Stimulated activated CD4-positive, alpha-beta T cell treated with anti-CD3 and anti-CD28 coated beads, Interleukin-1b, Interleukin-23, amount 100 ng/mL, for 48 hours (primary cell): ENCODE measurements around the gene CLDN2.
"Not testable (repeated sequence)": the region's sequence is repeated elsewhere in the genome, so short reads cannot be mapped to it uniquely, and the experiment has no call there.

Source experiments
- DNase-seq: peaks from one replicate; pipeline ENCODE4 v3.0.0-alpha.2; 2020

The CLDN2 gene

DNA sequence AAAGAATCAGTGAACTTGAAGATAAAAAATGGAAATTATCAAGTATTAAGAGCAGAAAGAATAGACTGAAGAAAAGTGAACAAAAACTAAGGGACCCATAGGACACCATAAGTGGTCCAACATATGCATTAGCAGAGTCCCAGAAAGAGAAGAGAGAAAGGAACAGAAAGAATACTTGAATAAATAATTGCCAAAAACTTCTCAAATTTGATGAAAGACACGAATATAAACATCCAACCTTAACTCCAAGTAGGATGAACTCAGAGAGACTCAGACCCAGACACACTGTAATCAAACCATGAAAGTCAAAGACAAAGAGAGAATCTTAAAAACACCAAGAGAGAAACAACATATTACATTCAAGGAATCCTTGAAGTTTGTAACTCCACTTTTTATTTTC, 44.1 kb downstream of the CLDN2 start:
- DNase-seq, result no peak

DNA sequence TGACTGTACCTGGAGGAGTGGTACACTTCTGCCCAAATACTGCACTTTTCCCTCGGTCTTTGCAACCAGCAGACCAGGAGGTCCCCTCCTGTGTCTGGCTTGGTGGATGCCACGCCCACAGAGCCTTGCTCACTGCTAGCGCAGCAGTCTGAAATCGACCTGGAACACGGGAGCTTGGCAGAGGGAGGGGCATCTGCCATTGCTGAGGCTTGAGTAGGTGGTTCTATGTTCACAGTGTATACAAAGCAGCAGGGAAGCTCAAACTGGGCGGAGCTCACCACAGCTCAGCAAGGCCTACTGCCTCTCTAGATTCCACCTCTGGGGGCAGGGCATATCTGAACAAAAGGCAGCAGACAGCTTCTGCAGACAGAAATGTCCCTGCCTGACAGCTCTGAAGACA, 46.3 kb downstream of the CLDN2 start:
- not testable (repeated sequence) for DNase-seq

DNA sequence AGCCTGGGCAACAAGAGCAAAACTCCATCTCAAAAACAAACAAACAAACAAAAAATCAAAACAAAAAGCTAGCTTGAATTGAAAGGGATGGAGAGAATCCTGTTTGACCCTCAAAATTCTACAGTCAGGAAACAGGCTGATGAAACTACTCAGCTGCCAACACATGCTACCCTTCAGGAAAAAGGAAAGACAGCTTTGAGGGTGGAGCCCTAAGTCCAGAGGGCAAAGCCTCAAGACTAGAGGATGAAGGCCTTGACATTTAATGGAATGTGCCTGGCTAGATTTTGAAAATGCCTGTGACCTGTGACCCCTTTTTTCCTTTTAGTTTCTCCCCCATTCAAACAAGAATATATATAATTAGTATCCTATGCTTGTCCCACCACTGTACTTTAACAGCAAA, 52.7 kb downstream of the CLDN2 start:
- no peak for DNase-seq

DNA sequence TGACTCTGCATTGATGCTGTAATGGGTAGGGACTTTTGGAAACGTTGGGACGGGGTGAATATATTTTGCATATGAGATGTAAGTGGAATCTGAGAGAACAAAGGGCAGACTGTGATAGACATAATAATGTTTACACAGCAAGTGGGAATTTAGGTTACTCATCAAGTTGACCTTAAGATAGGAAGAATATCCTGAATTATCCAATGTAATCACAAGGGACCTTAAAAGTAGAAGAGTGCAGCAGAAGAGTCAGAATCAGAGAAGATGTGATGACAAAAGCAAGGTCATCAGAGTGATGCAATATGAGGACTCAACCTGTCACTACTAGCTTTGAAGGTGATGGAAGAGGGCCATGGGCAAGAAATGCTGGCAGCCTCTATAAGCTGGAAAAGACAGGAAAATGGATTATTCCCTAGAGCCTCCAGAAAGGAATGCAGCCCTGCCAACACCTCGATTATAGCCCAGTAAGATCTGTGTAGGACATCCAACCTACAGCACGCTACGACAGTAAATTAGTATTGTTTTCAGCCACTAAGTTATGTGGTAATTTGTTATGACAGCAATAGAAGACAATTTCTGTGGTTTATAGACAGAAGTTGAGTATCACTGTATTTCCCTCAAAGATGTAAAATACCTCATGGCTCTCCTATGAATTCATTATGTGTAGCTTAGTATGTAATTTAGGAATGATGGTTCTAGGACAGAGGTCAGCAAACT, 53.4 kb downstream of the CLDN2 start:
- DNase-seq, result no peak

DNA sequence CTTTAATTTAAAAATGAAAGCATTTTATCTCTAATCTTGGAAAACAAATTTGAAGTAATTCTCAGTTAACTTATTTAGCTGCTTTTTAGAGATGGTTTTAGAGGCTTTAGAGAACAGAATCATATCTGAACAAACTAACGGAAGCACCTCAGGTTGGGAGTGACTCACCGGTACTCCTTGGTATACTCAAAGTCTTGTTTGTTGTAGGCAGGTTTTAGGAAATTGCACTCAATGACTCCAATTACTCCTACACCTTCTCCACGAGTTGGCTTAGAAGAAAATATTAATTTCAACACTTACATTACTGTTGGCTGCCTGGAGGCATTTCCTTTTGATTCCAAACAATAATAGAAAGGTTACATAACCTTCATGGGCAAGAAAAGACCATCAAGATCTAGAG, 56.2 kb downstream of the CLDN2 start:
- no peak for DNase-seq
